Measurements from ENCODE around the gene RRP8.
A peak's percentile ranks its signal among the peaks of the same experiment; 100 is the strongest.

RRP8 gene

DNA sequence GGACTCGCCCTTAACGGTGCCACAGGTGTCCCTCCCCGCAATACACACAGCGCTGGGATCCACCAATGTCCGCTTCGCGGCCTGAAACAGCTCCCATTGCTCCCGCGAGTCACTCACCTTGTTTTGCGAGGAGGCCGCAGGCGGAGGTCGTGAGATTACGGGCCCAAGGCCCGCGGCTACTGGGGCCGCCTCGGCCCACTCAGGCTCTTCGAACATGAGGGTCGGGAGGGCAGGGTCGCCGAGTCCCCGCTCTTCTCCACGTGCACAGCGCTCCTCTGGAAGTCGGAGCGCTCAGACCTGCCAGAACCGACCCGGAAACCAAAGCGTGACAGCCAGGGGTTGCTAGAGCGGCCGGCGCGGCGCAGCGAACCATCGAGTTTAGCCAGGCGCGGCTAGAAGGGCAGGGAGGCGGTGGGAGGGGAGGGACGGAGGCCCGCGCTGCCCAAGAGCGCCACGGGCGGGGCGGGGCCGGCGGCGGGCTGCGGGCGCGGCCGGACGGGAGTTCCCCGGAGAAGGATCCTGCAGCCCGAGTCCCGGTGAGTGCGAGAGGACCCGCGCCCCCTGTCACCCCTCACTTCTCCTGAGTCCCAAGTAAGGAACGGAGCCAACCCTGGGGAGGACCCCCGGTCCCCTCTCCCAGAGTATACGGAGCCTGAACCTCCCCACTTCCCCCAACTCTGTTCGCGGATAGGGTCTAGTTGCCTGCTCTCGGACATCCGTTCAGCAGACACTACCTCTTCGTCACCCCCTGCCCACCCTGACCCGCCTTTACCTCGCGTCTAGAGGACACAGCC lies at the start of gene RRP8, which contains the start of gene ILK:
TSS of gene RRP8 (minus strand) at position 330 of the 794 bp plus-strand sequence. CDS start at position 216, 114 bp downstream.
TSS of gene ILK (plus strand) at position 488 of the 794 bp plus-strand sequence. CDS start 498 bp downstream, outside the sequence.
- H3K27ac ChIP-seq (ENCODE audit: low read length): peak within 1 kb of the TSS; percentile 72
- H3K4me1 ChIP-seq (ENCODE audit: control insufficient read depth, low read depth, low read length): peaks cover 19% of the 10 kb centered on the region
- peaks cover 32% of the 10 kb centered on the region for H3K36me3 ChIP-seq (ENCODE audit: control insufficient read depth, low read depth, low read length)
- no peaks in the 10 kb centered on the region for H3K9me3 ChIP-seq (ENCODE audit: control insufficient read depth, low read depth, low read length)
- H3K4me3 ChIP-seq (ENCODE audit: low read length): peak within 1 kb of the TSS; percentile 95
- H3K9ac ChIP-seq (ENCODE audit: low read length): peak within 1 kb of the TSS; percentile 92
- no peaks in the 10 kb centered on the region for H3K27me3 ChIP-seq (ENCODE audit: control insufficient read depth, insufficient read depth, low read length)

DNA sequence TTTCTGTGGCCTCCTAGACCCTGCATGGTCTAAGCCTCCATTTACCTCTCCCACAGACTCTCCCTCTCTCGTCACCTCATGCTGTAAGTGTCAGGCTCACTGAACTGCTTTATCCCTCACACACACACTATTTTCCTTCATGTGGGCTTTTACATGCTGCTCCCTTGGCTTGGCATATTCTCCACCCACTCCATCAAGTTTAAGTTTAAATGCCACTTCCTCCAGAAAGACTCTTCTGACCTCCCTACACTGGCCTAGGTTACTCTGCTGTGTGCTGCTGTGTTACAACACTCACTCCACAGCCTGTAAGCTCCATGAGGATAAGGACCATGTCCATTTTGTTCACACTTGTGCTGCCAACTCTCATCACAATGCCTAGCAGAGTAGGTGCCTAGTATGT lies 49.7 kb upstream of the RRP8 start:
- no peaks in the 10 kb centered on the region for H3K9me3 ChIP-seq (ENCODE audit: control insufficient read depth, low read depth, low read length)
- H3K36me3 ChIP-seq (ENCODE audit: control insufficient read depth, low read depth, low read length): no peaks in the 10 kb centered on the region
- no peak overlapping the region for H3K9ac ChIP-seq (ENCODE audit: low read length)
- H3K4me1 ChIP-seq (ENCODE audit: control insufficient read depth, low read depth, low read length): peaks cover 9% of the 10 kb centered on the region
- peaks cover 29% of the 10 kb centered on the region for H3K27me3 ChIP-seq (ENCODE audit: control insufficient read depth, insufficient read depth, low read length)
- H3K27ac ChIP-seq (ENCODE audit: low read length): no peak overlapping the region
- no peak overlapping the region for H3K4me3 ChIP-seq (ENCODE audit: low read length)

DNA sequence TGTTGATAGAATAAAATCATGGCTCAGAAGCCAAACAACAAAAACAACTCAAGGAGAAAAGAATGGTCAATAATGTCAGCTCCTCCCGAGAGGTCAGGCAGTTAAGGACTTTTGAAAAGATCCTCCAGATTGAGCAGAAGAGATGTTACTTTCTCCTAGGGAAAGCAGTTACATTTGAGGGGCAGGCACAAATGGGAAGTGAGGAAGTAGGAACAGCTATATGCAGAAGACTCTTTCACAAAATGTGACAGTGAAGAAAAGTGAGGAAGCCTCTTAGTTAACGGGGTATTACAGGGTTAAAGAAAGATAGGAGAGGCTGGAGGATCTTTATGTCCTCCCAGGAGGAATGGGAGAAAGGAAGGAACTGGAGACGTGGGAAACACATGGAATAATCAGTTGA lies 48.8 kb upstream of the RRP8 start:
- Histone ChIP-seq H3K9me3 (ENCODE audit: control insufficient read depth, low read depth, low read length) (no peaks in the 10 kb centered on the region), H3K36me3 (ENCODE audit: control insufficient read depth, low read depth, low read length) (no peaks in the 10 kb centered on the region), H3K9ac (ENCODE audit: low read length) (no peak overlapping the region), H3K27me3 (ENCODE audit: control insufficient read depth, insufficient read depth, low read length) (peaks cover 22% of the 10 kb centered on the region), H3K4me1 (ENCODE audit: control insufficient read depth, low read depth, low read length) (peaks cover 12% of the 10 kb centered on the region), H3K27ac (ENCODE audit: low read length) (no peak overlapping the region), H3K4me3 (ENCODE audit: low read length) (no peak overlapping the region)

DNA sequence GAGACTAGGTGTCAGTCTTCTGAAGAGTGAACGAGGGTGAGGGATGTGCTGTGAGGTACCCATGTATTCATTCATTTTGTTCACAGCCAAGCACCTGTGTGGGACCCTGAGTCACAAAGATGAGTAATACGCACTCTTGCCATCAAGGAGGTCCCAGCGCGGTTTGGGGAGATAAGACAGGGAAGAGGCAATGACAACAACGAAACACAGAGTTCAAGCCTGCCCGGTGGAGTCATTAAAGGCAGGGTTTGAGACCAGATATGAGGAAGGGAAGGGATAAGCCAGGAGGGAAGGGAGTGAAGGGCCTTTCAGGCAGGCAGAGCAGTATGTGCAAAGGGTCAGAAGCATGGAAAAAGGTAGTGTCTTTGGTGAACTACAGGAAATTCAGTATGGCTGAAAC lies 47.6 kb upstream of the RRP8 start:
- peaks cover 12% of the 10 kb centered on the region for H3K27me3 ChIP-seq (ENCODE audit: control insufficient read depth, insufficient read depth, low read length)

DNA sequence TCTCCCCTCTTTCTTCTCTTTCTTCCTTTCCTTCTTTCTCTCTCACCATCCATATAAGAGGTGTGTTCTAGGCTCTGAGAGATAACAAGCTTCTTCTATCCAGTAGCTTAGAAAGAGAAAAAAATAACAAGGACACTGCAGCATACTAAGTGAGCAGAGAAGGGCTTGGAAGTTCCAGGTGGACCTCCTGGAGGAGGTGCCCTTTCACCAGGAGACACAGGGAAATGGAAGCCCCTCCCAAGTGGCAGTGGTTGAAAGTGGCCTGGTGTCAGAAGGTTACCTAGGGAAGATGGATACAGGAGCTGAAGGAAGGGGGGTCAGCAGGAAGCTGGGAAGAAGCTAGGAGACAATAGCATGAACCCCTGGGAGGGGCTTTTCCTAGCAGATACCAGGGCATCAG lies 46.7 kb upstream of the RRP8 start:
- peaks cover 11% of the 10 kb centered on the region for H3K27me3 ChIP-seq (ENCODE audit: control insufficient read depth, insufficient read depth, low read length)
- no peaks in the 10 kb centered on the region for H3K9me3 ChIP-seq (ENCODE audit: control insufficient read depth, low read depth, low read length)
- H3K4me1 ChIP-seq (ENCODE audit: control insufficient read depth, low read depth, low read length): peaks cover 11% of the 10 kb centered on the region
- H3K4me3 ChIP-seq (ENCODE audit: low read length): no peak overlapping the region
- H3K9ac ChIP-seq (ENCODE audit: low read length): no peak overlapping the region
- H3K36me3 ChIP-seq (ENCODE audit: control insufficient read depth, low read depth, low read length): no peaks in the 10 kb centered on the region
- no peak overlapping the region for H3K27ac ChIP-seq (ENCODE audit: low read length)

More for the DNA sequence above, 47.6 kb upstream of the RRP8 start:
- no peak overlapping the region for H3K9ac ChIP-seq (ENCODE audit: low read length)
- peaks cover 11% of the 10 kb centered on the region for H3K4me1 ChIP-seq (ENCODE audit: control insufficient read depth, low read depth, low read length)
- H3K36me3 ChIP-seq (ENCODE audit: control insufficient read depth, low read depth, low read length): no peaks in the 10 kb centered on the region
- H3K27ac ChIP-seq (ENCODE audit: low read length): no peak overlapping the region
- H3K4me3 ChIP-seq (ENCODE audit: low read length): no peak overlapping the region
- H3K9me3 ChIP-seq (ENCODE audit: control insufficient read depth, low read depth, low read length): no peaks in the 10 kb centered on the region

DNA sequence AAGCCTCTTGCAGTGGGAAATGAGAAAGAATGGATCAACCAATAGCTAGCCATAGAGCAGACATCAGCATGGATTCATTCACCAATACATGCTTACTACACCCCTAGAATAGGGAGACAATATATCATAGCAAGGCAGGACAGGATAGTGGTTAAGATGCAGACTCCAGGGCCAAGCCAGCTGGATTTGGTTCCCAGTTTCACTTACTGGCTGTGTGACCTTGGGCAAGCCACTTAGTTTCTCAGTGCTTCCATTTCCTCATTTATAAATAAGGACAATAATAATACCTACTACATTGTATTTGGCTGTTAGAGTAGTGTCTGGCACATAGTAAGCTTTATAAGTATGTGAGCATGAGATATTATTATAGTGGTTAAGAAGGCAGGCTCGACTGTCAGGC lies 45.1 kb upstream of the RRP8 start:
- peaks cover 11% of the 10 kb centered on the region for H3K4me1 ChIP-seq (ENCODE audit: control insufficient read depth, low read depth, low read length)
- H3K27me3 ChIP-seq (ENCODE audit: control insufficient read depth, insufficient read depth, low read length): peaks cover 4% of the 10 kb centered on the region
- H3K9ac ChIP-seq (ENCODE audit: low read length): no peak overlapping the region
- H3K27ac ChIP-seq (ENCODE audit: low read length): no peak overlapping the region
- no peaks in the 10 kb centered on the region for H3K9me3 ChIP-seq (ENCODE audit: control insufficient read depth, low read depth, low read length)
- no peak overlapping the region for H3K4me3 ChIP-seq (ENCODE audit: low read length)
- no peaks in the 10 kb centered on the region for H3K36me3 ChIP-seq (ENCODE audit: control insufficient read depth, low read depth, low read length)

DNA sequence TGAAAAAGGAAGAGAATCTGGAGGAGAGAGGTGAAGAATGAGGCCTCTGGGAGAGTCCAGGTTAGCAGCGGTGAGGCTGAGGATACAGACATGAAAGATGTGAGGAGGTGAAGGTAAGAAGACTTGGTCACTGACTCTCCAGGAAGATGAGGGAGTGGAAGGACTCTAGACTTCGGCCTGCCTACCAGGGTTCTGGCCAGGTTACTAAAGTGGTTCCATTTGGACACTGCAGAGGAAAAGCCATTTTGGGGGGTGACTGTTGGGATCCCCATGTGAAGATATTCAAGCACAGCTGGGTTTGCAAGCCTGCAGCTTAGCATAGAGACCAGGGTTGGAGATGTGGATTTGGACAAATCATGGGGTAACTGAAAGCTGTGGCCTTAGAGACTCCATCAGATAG lies 44.4 kb upstream of the RRP8 start:
- no peak overlapping the region for H3K27ac ChIP-seq (ENCODE audit: low read length)
- no peaks in the 10 kb centered on the region for H3K36me3 ChIP-seq (ENCODE audit: control insufficient read depth, low read depth, low read length)

DNA sequence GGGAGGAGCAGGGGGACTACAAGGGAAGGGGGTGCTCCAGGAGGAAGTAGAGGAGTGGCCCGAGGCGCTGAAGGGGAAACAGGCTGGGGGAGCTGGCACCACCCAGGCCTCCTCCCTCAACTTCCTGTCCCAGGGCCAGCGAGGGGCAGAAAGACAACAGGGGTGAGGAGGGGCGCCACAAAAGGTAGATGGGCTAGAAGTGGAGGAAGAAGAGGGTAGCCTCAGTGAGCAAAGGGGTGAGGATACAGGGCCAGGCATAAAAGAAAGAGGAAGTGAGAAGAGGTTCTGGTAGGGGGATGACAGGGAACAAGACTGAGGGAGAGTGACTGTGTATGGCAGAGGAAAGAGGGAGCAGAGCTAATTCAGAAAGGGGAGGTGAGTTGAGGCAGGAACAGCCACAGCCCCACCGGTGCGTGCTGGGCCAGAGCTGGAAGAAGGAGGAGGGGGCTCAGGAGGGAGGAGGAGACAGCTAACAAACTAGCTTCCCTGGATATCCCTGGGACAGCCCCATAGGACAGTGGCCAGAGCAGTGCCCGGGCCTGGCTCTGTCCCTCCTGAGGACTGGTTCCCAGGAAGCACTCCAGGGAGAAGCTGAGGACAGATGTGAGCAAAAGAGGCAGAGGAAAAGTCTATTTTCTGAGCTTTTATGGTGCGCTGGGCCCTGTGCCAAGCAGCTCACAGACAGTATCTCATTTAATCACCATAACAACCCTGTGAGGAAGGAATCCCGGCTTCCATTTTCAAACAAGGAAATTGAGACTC lies 43.7 kb upstream of the RRP8 start:
- no peak overlapping the region for H3K27ac ChIP-seq (ENCODE audit: low read length)
- H3K9me3 ChIP-seq (ENCODE audit: control insufficient read depth, low read depth, low read length): no peaks in the 10 kb centered on the region
- H3K4me3 ChIP-seq (ENCODE audit: low read length): no peak overlapping the region
- H3K27me3 ChIP-seq (ENCODE audit: control insufficient read depth, insufficient read depth, low read length): no peaks in the 10 kb centered on the region
- H3K36me3 ChIP-seq (ENCODE audit: control insufficient read depth, low read depth, low read length): no peaks in the 10 kb centered on the region
- H3K9ac ChIP-seq (ENCODE audit: low read length): no peak overlapping the region
- peaks cover 11% of the 10 kb centered on the region for H3K4me1 ChIP-seq (ENCODE audit: control insufficient read depth, low read depth, low read length)

More for the DNA sequence above, 44.4 kb upstream of the RRP8 start:
- H3K27me3 ChIP-seq (ENCODE audit: control insufficient read depth, insufficient read depth, low read length): peaks cover under 1% of the 10 kb centered on the region
- no peak overlapping the region for H3K4me3 ChIP-seq (ENCODE audit: low read length)
- H3K4me1 ChIP-seq (ENCODE audit: control insufficient read depth, low read depth, low read length): peaks cover 11% of the 10 kb centered on the region
- H3K9ac ChIP-seq (ENCODE audit: low read length): no peak overlapping the region
- no peaks in the 10 kb centered on the region for H3K9me3 ChIP-seq (ENCODE audit: control insufficient read depth, low read depth, low read length)

DNA sequence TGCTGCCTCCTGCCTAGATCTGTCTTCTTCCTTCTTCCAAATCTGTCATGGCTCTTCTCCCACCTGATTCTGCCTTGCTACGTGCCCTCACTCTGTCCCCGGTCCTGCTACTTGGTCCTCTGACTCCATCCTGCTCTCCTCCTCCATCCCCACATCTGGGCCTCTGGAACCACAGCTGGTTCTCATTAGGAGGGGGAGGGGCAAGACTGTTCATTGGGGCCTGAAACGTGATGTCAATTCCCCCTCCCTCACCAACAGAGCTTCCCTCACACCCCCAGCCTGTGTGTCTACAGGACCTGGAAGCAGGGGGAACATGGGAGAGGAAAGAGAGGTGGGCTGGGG lies 43.1 kb upstream of the RRP8 start:
- Histone ChIP-seq H3K9ac (ENCODE audit: low read length) (no peak overlapping the region), H3K4me1 (ENCODE audit: control insufficient read depth, low read depth, low read length) (peaks cover 11% of the 10 kb centered on the region), H3K9me3 (ENCODE audit: control insufficient read depth, low read depth, low read length) (no peaks in the 10 kb centered on the region), H3K27ac (ENCODE audit: low read length) (no peak overlapping the region), H3K4me3 (ENCODE audit: low read length) (no peak overlapping the region), H3K27me3 (ENCODE audit: control insufficient read depth, insufficient read depth, low read length) (no peaks in the 10 kb centered on the region), H3K36me3 (ENCODE audit: control insufficient read depth, low read depth, low read length) (no peaks in the 10 kb centered on the region)

DNA sequence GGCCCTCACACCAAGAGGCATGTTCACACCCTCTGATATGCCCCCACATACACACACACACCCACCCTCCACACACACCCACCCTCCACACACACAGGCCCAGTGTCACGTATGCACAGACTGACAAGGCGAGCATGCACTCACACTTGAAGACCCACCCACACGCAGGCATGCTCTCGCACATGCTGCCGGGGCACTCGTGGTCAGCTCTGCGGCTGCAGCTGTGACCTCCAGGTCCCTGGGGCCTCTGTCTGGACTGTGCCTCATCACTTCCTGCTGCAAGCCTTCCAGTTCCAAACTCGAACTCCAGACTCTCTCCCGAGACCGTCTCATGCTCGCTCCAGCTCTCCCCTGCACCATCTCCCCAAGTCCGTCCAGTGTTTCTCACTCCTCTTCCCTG lies 42.7 kb upstream of the RRP8 start:
- H3K36me3 ChIP-seq (ENCODE audit: control insufficient read depth, low read depth, low read length): no peaks in the 10 kb centered on the region

DNA sequence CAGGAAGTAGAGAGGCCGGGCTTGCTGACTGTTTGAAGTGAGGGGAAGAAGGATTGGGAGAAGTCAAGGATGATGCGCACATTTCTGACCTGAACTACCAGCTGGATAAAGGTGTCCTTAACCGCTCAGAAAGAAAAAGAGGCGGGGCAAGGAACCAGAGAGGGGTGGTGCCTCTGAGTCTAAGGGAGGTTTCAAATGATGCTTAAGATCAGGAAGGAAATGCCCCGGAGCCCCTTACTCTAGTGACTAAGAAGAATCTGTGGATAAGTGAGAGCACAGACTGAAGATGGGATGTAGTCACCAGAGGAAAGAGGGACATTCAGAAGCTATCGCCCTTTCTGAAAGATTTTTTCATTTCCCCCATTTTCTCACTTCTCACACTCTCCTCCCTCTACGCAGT lies 39.5 kb upstream of the RRP8 start:
- Histone ChIP-seq H3K9ac (ENCODE audit: low read length) (no peak overlapping the region), H3K9me3 (ENCODE audit: control insufficient read depth, low read depth, low read length) (no peaks in the 10 kb centered on the region), H3K36me3 (ENCODE audit: control insufficient read depth, low read depth, low read length) (no peaks in the 10 kb centered on the region), H3K27me3 (ENCODE audit: control insufficient read depth, insufficient read depth, low read length) (no peaks in the 10 kb centered on the region), H3K27ac (ENCODE audit: low read length) (no peak overlapping the region), H3K4me3 (ENCODE audit: low read length) (no peak overlapping the region), H3K4me1 (ENCODE audit: control insufficient read depth, low read depth, low read length) (peaks cover 11% of the 10 kb centered on the region)

More for the DNA sequence above, 42.7 kb upstream of the RRP8 start:
- no peak overlapping the region for H3K9ac ChIP-seq (ENCODE audit: low read length)
- H3K9me3 ChIP-seq (ENCODE audit: control insufficient read depth, low read depth, low read length): no peaks in the 10 kb centered on the region
- H3K27me3 ChIP-seq (ENCODE audit: control insufficient read depth, insufficient read depth, low read length): no peaks in the 10 kb centered on the region
- H3K4me3 ChIP-seq (ENCODE audit: low read length): no peak overlapping the region
- H3K27ac ChIP-seq (ENCODE audit: low read length): no peak overlapping the region
- peaks cover 11% of the 10 kb centered on the region for H3K4me1 ChIP-seq (ENCODE audit: control insufficient read depth, low read depth, low read length)
